HG03469 (cell line): ENCODE data around the gene APAF1.
"Not testable (repeated sequence)": the region's sequence is repeated elsewhere in the genome, so short reads cannot be mapped to it uniquely, and the experiment has no call there.

Source experiments
- ATAC-seq: cut with Tn5 transposase; IDR thresholded peaks from one replicate; pipeline ENCODE4 v1.9.1; 2021; ENCODE audit warnings: mild to moderate bottlenecking, moderate library complexity, moderate number of reproducible peaks; ENCODE audit not compliant: unreplicated experiment

The APAF1 gene

DNA sequence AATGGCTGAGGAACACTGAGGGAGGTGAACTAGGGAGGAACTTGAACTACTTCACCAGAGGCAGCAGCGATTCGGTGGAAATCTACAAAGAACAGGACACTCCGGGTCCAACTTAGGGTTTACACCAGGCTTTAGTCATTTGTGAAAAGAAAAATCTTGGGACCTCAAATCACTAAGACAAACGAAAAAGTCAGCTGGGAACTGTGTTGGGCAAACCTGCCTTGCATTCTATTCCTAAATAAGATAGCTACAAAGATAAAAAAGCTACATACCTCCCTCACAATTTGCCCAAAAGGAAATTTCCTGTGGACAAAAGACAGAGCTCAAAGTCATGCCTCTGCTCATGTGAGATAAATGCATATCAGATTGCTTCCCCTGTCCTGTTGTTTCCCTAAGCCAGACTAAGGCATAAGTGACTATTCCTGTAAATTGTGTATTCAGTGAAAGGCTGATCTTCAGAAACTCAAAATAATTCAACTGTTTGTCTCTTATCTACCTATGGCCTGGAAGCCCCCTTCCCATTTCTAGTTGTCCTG lies 106.6 kb downstream of the APAF1 start:
- no peak for ATAC-seq

- no peak for ATAC-seq
Observed at GRCh38 chr12:98752726-98753125, 107.6 kb downstream of the APAF1 start.

GRCh38 chr12:98754095-98754494 lies 109.0 kb downstream of the APAF1 start:
- peak; percentile 100 for ATAC-seq

DNA sequence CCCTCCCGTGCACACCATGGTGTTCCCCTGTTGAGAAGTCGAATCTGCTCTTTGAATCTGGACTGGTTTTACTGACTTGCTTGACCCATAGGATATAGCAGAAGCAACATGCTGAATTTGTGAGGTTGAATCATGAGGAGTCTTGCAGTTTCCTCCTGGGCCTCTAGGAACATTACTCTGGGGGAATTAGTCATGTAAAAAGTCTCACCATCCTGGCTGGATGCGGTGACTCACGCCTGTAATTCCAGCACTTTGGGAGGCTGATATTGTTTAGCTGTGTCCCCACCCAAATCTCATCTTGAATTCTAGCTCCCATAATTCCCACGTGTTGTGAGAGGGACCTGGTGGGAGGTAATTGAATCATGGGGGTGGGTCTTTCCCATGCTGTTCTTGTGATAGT lies 110.8 kb downstream of the APAF1 start:
- not testable (repeated sequence) for ATAC-seq

DNA sequence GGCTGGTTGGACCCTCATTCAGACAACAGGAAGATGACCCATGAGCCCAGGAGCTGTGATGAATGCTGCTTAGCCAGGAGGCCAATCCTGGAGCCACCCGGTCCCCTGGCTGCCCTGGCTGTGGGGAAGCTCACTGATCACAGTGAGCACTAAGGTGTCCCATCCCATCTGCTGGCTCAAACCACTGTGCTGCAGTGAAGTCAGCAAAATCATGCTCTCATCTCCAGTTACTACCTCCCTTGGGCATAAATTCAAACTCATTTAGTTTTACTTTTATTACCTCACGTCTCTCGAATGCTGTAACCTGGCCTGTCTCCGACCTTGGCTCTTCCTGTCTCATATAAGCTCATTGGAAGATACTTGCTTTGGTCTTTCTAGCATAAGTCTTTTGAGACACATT lies 112.4 kb downstream of the APAF1 start:
- ATAC-seq = no peak

- ATAC-seq = no peak
Observed at GRCh38 chr12:98758331-98758730, 113.2 kb downstream of the APAF1 start.

DNA sequence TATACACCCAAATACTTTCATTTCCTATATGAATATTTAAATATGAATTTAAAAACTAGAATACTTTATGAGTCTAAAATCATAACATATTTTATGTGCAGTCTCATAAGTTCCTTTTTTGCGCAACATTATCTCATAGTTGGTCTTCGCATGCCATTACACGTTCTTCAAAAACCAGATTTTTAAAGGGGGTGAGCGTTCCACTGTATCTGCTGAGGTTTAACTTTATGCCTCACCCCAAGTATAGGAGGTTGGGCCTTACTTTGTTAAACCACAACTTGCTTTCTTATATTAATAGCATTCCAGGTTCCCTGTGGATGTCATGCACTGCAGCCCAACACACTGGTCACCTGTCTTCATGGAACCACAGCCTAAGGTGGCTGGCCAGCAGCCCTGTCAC lies 118.6 kb downstream of the APAF1 start:
- ATAC-seq = no peak

- no peak for ATAC-seq
Observed at GRCh38 chr12:98767248-98767647, 122.2 kb downstream of the APAF1 start.

DNA sequence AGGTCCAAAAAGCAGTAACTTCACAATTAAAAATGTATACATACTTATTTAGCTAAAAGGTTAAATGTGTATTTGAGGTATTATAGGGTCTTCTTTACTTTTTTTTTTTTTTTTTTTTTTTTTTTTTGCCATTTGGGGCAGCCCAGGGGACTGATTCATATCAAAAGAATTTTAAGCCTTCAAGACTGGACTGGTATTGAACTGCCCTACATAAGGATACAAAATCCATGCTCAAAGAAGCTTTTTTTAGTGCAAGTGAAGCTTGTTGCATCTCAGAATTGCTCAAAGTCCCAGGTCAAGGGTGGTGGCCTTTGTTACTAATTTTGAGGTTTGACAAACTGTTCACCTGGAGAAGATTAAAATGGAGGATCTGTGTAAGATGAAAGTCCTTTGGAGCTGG lies 124.0 kb downstream of the APAF1 start:
- ATAC-seq = no peak

GRCh38 chr12:98770230-98770629 lies 125.1 kb downstream of the APAF1 start:
- ATAC-seq = no peak

GRCh38 chr12:98771811-98772752 lies 127.0 kb downstream of the APAF1 start:
- ATAC-seq = no peak

GRCh38 chr12:98772818-98773217 lies 127.7 kb downstream of the APAF1 start:
- ATAC-seq = no peak

DNA sequence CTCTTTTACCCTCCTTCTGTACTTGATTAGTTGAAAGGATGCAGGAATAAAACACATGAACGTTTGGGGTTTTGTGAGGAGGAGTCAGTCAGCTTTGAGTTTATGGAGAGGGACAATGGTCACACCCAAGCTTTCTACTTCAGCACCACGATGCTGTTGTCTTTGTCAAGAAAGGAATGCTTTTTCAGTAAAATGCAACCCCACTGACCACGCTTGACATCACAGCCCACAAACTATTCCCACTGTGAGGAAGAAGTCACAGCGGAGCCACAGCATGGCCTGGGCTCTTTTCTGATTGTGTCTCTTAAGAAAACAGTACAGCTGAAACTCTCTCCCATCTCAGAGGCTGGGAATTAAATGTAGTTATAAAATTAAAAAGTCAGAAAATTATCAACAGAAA lies 135.2 kb downstream of the APAF1 start:
- no peak for ATAC-seq

GRCh38 chr12:98783420-98783819 lies 138.3 kb downstream of the APAF1 start:
- ATAC-seq = no peak
